ENCODE results near the gene PDE6B. TPM values are rescaled to one million over a fixed set of nuclear protein-coding genes. Genes with fewer than 3 reads are reported as not detected.
A peak's percentile ranks its signal among the peaks of the same experiment; 100 is the strongest.

The PDE6B gene
- total and polyA plus RNA-seq, 2 of the 13 experiments (the other 11 are each of a cell fraction or from before 2014, with no cell fraction given): 0.38 to 0.40 TPM

DNA sequence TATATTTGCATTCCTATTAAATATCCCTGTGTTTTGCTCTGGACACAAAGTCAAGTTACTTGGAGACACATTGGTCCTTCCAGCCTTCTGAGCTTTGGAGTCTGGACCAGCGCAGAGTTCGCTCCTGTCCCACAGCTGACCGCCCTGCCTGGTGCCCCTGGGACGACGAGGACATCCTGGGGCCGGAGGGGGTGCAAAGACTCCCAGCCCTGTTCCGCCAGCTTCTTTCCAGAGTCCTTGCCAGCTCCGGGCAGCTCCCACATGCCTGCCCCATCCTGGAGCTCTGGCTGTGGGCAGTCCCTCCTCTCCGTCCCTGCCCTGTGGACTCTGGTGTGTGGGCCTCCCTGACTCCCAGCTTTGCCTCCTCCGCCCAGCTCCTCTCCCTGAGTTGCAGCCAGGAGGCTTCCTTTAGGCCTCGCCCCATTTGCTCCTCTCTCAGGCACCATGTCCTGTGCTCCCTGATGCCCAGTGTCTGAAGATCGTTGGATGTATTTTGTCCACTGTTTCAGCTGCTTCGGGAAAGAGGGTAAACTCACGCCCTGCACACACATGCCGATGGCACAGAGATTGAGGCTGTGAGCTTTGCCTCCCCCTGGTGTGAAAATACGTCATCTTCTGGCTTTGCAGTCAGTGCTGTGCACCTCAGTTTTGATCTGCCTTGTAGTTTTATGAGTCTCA lies 75.4 kb downstream of the PDE6B start (continued):
- 0 out of 2 replicates have a peak, but pooled peaks have one; percentile 38 for TF ChIP-seq UBTF (CRISPR knock-in tag; IDR thresholded peaks at IDR 0.05)
- TF ChIP-seq NAIF1 (CRISPR knock-in tag; IDR thresholded peaks at IDR 0.05; ENCODE audit: borderline replicate concordance): no peak
- TF ChIP-seq ZNF101 (CRISPR knock-in tag; IDR thresholded peaks at IDR 0.05; ENCODE audit: borderline replicate concordance, low read depth): no peak
- TF ChIP-seq GLI4 (CRISPR knock-in tag; IDR thresholded peaks at IDR 0.05; ENCODE audit: borderline replicate concordance): no peak
- no peak for TF ChIP-seq KLF9 (CRISPR knock-in tag; IDR thresholded peaks at IDR 0.05; ENCODE audit: low read depth)
- TF ChIP-seq HDAC2 (CRISPR knock-in tag; IDR thresholded peaks at IDR 0.05): peak; percentile 19; the same call in 1 of the 2 replicates
- 0 out of 2 replicates have a peak, but pooled peaks have one; percentile 25 for TF ChIP-seq NFKB2 (CRISPR knock-in tag; IDR thresholded peaks at IDR 0.05; ENCODE audit: borderline replicate concordance)
- TF ChIP-seq GZF1 (CRISPR knock-in tag; IDR thresholded peaks at IDR 0.05): no peak
- TF ChIP-seq ZNF790 (CRISPR knock-in tag; IDR thresholded peaks at IDR 0.05; ENCODE audit: borderline replicate concordance): no peak
- TF ChIP-seq, protein P1, sequence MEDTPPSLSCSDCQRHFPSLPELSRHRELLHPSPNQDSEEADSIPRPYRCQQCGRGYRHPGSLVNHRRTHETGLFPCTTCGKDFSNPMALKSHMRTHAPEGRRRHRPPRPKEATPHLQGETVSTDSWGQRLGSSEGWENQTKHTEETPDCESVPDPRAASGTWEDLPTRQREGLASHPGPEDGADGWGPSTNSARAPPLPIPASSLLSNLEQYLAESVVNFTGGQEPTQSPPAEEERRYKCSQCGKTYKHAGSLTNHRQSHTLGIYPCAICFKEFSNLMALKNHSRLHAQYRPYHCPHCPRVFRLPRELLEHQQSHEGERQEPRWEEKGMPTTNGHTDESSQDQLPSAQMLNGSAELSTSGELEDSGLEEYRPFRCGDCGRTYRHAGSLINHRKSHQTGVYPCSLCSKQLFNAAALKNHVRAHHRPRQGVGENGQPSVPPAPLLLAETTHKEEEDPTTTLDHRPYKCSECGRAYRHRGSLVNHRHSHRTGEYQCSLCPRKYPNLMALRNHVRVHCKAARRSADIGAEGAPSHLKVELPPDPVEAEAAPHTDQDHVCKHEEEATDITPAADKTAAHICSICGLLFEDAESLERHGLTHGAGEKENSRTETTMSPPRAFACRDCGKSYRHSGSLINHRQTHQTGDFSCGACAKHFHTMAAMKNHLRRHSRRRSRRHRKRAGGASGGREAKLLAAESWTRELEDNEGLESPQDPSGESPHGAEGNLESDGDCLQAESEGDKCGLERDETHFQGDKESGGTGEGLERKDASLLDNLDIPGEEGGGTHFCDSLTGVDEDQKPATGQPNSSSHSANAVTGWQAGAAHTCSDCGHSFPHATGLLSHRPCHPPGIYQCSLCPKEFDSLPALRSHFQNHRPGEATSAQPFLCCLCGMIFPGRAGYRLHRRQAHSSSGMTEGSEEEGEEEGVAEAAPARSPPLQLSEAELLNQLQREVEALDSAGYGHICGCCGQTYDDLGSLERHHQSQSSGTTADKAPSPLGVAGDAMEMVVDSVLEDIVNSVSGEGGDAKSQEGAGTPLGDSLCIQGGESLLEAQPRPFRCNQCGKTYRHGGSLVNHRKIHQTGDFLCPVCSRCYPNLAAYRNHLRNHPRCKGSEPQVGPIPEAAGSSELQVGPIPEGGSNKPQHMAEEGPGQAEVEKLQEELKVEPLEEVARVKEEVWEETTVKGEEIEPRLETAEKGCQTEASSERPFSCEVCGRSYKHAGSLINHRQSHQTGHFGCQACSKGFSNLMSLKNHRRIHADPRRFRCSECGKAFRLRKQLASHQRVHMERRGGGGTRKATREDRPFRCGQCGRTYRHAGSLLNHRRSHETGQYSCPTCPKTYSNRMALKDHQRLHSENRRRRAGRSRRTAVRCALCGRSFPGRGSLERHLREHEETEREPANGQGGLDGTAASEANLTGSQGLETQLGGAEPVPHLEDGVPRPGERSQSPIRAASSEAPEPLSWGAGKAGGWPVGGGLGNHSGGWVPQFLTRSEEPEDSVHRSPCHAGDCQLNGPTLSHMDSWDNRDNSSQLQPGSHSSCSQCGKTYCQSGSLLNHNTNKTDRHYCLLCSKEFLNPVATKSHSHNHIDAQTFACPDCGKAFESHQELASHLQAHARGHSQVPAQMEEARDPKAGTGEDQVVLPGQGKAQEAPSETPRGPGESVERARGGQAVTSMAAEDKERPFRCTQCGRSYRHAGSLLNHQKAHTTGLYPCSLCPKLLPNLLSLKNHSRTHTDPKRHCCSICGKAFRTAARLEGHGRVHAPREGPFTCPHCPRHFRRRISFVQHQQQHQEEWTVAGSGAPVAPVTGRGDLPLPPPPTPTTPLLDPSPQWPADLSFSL (CRISPR knock-in tag; IDR thresholded peaks at IDR 0.05): no peak
- TF ChIP-seq PAF1 (CRISPR knock-in tag; IDR thresholded peaks at IDR 0.05): no peak
- TF ChIP-seq ZNF775 (CRISPR knock-in tag; IDR thresholded peaks at IDR 0.05; ENCODE audit: borderline replicate concordance): no peak
- no peak for TF ChIP-seq ZNF724P (CRISPR knock-in tag; IDR thresholded peaks at IDR 0.05; ENCODE audit: borderline replicate concordance)
- TF ChIP-seq KMT2A (CRISPR knock-in tag; IDR thresholded peaks at IDR 0.05): no peak
- TF ChIP-seq, protein P2, sequence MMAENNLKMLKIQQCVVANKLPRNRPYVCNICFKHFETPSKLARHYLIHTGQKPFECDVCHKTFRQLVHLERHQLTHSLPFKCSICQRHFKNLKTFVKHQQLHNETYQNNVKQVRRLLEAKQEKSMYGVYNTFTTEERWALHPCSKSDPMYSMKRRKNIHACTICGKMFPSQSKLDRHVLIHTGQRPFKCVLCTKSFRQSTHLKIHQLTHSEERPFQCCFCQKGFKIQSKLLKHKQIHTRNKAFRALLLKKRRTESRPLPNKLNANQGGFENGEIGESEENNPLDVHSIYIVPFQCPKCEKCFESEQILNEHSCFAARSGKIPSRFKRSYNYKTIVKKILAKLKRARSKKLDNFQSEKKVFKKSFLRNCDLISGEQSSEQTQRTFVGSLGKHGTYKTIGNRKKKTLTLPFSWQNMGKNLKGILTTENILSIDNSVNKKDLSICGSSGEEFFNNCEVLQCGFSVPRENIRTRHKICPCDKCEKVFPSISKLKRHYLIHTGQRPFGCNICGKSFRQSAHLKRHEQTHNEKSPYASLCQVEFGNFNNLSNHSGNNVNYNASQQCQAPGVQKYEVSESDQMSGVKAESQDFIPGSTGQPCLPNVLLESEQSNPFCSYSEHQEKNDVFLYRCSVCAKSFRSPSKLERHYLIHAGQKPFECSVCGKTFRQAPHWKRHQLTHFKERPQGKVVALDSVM (CRISPR knock-in tag; IDR thresholded peaks at IDR 0.05): peak; percentile 97
- no peak for TF ChIP-seq MBNL3 (CRISPR knock-in tag; conservative IDR thresholded peaks at IDR 0.05)
- no peak for TF ChIP-seq TAF15 (IDR thresholded peaks at IDR 0.05; ENCODE audit: low read depth, low read length, poor library complexity, severe bottlenecking)
- no peak for TF ChIP-seq FLYWCH1 (CRISPR knock-in tag; IDR thresholded peaks at IDR 0.05)
- no peak for TF ChIP-seq RBAK (CRISPR knock-in tag; IDR thresholded peaks at IDR 0.05)
- no peak for TF ChIP-seq ZNF547 (CRISPR knock-in tag; IDR thresholded peaks at IDR 0.05)
